Omental fat pad (tissue), 4 donors: ENCODE results near the gene CD99. TPM values are rescaled to one million over a fixed set of nuclear protein-coding genes. Genes with fewer than 3 reads are reported as not detected.
"Not testable (repeated sequence)": the region's sequence is repeated elsewhere in the genome, so short reads cannot be mapped to it uniquely, and the experiment has no call there.

Experiments used
- ATAC-seq: fragments of 150-250 bp; one replicate; pipeline ENCODE4 v1.9.1; 2016; ENCODE audit warnings: mild to moderate bottlenecking, moderate library complexity; ENCODE audit not compliant: low FRiP score
- DNase-seq: peaks from one replicate; pipeline ENCODE4 v3.0.0-alpha.2; 2019; ENCODE audit warnings: low spot score
- total RNA-seq, 4 donors: library from RNA; depleted of rRNA; stranded (reverse); fragments of >200 nt; gene quantifications; one replicate each; pipeline ENCODE4 v1.1.0, GENCODE V29; 2016
- TF ChIP-seq, protein P1 (sequence below), 3 donors: fragments of 450-650 bp; IDR thresholded peaks; one replicate each; pipeline ENCODE4 v1.5.1; 2016 to 2017; ENCODE audit warnings: antibody characterized with exemption in 3 of 3, mild to moderate bottlenecking in 3 of 3, moderate library complexity in 2 of 3

Gene CD99
- total RNA-seq, 4 donors from 2014 or later = 206 to 412 (median 295) TPM

DNA sequence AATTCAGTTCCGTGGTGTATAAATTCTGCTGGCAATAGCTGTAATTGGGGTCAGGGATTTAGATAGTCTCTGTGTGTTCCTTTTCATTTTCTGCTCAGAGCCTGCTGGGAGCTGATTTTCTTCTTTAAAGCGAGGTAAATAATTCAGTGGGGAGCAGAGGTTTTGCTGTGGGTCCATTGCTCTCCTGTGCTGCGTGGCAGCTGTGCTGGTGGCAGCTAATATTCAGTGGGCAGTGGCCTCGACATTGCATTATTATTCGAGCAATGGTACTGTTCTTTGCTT, 74.4 kb downstream of the CD99 start:
- ATAC-seq (no peak), DNase-seq (no peak)
- TF ChIP-seq, protein P1, sequence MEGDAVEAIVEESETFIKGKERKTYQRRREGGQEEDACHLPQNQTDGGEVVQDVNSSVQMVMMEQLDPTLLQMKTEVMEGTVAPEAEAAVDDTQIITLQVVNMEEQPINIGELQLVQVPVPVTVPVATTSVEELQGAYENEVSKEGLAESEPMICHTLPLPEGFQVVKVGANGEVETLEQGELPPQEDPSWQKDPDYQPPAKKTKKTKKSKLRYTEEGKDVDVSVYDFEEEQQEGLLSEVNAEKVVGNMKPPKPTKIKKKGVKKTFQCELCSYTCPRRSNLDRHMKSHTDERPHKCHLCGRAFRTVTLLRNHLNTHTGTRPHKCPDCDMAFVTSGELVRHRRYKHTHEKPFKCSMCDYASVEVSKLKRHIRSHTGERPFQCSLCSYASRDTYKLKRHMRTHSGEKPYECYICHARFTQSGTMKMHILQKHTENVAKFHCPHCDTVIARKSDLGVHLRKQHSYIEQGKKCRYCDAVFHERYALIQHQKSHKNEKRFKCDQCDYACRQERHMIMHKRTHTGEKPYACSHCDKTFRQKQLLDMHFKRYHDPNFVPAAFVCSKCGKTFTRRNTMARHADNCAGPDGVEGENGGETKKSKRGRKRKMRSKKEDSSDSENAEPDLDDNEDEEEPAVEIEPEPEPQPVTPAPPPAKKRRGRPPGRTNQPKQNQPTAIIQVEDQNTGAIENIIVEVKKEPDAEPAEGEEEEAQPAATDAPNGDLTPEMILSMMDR (IDR thresholded peaks at IDR 0.05) = no peak

DNA sequence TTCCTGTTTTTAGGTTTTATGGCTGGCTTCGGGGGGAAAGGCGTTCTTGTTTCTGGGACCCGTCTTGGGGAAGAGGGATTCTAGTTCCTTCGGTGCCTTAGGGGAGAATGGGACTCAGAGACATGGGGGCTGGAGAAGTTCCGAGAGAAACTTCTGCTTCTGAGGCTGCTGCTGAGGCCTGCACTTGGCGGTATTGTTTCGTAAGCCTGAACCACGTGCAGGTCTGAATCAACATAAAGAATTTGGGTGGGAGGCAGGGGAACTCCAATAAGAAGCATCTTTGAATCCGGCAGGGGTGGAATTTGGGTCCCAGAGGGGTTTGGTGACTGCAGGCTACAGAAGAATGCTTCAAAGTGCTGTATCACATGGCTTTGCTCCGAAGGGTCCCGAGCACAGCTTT, 75.8 kb downstream of the CD99 start:
- TF ChIP-seq, protein P1 (IDR thresholded peaks at IDR 0.05) = no peak
- ATAC-seq = no peak
- no peak for DNase-seq

DNA sequence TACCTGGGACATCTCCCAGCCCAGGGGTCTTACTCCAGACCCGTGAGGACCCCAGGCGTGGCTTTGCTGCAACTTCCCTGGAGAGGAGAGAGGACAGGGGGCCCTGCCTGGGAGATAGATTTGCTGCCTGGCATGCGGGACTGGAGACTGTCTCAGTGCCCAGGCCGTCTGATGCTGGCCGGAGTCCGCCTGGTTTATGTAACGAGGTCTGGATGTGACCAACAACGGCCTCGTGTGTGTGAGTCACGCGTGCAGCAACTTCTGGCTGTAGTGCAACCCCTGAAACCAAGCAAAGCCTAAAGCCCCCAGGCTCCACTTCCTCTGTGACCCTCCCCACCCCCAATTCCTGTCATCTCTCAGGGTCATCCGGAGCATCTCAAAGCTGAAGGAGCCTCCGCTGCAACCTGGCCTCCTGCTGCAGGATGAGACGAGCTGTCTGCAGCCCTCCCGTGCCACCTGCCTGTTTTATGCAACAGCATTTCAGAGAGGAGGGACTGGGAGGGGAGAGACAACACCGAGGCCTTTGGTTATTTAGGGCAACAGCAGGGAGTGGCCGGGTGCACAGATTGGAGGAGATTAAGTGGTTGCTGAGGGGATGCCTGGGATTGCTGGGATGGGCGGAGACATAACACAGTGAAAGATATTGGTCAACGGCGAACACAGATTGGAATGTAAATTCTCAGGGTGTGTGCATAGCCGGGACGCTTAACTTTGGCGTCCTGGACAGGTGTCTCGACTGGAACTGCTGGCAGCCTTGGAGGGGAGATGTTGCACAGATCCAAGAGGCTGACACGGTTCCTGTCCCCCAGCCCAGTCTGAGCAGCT, 76.7 kb downstream of the CD99 start:
- TF ChIP-seq, protein P1 (IDR thresholded peaks at IDR 0.05) = no peak
- DNase-seq = no peak
- no peak for ATAC-seq

DNA sequence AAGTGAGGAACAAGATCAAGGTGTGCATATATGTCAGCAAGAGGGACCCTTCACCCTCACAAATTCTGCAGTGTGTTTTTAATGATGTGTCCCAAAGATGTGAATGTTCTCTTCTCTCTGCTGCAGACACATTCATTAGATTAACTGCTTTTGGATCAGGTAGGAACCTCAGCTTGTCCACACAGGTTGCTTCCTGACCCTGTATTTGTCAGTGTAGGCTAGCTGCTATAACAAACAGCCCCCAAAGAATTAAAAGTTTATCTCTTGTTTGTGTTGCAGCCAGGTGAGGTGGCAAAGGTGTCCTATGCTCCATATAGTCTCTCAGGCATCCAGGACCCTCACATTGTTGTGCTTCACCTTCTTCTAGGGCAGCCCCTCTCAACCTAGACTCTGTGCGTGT, 78.5 kb downstream of the CD99 start:
- ATAC-seq (no peak), DNase-seq (no peak)
- TF ChIP-seq, protein P1 (IDR thresholded peaks at IDR 0.05) = no peak

DNA sequence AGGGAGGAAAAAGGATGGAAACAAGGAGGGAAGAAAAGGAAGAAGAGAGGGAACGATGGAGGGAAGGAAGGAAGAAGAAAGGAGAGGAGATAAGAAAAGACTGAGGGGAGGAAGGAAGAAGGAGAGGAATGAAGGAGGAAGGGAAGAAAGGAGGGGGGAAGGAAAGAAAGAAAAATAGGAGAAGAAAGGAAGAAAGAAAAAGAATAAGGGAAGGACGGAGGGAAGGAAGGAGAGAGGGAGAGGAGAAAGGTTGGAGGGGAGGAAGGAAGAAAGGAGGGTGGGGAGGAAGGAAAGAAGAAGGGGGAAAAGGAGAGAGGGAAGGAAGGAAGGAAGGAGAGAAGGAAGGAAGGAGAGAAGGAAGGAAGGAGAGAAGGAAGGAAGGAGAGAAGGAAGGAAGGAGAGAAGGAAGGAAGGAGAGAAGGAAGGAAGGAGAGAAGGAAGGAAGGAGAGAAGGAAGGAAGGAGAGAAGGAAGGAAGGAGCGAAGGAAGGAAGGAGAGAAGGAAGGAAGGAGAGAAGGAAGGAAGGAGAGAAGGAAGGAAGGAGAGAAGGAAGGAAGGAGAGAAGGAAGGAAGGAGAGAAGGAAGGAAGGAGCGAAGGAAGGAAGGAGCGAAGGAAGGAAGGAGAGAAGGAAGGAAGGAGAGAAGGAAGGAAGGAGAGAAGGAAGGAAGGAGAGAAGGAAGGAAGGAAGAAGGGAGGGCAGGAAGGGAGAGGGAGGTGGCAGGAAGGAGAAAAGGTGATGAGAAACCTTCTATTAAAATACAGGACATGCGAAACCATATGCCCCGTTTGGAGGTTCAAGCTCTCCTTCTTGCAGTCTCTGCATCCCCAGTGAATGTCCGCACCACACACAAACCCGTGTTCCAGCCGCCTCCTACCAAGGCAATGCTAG, 82.3 kb downstream of the CD99 start:
- not testable (repeated sequence) for DNase-seq, ATAC-seq

DNA sequence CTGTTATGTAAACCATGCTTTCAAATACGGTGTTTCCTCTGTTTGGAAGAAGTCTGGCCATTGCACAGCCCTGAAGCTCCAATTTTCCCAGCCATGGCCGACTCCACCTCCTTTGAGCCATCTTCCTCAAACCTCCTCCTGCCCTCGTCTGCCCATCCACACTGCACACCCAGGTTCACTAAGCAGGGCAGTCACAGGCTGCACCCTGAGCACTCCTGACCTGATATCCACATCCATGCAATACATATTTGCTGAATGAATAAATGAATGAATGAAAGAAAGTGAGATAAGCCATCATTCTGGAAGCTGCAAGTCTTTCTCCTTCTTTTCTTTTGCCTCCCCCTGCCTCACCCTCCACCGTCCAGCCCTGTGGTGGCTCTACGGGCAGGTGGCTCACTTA, 83.0 kb downstream of the CD99 start:
- no peak for DNase-seq
- TF ChIP-seq, protein P1 (IDR thresholded peaks at IDR 0.05) = no peak
- ATAC-seq = no peak

DNA sequence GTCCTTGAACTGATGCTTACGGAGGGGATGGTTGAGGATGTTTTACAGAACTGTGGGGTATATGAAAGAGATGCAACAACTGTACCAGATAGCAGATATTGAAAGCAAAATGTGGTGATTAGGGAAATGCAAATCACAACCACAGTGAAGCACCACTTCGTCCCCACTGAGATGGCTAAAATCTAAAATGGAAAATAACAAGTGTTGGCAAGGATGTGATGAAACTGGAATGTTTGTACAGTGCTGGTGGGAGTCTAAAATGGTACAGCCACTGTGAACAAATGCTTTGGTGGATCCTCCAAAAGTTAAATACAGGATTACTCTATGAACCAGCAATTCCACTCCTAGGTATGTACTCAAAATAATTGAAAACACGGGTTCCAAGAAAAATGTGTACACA, 83.7 kb downstream of the CD99 start:
- DNase-seq = no peak
- no peak for ATAC-seq
- TF ChIP-seq, protein P1 (IDR thresholded peaks at IDR 0.05) = no peak

- DNase-seq, ATAC-seq: not testable (repeated sequence)
Observed at GRCh38 chrX:2780472-2781225, 89.6 kb downstream of the CD99 start.
